Esophagus muscularis mucosa (tissue), 3 donors: ENCODE results near the gene PPFIBP1.

Source experiments
- POLR2A ChIP-seq: fragments of 450-650 bp; IDR thresholded peaks from one replicate; pipeline ENCODE4 v1.6.1; 2017; ENCODE audit warnings: antibody characterized with exemption, moderate library complexity, mild to moderate bottlenecking, low read depth
- TF ChIP-seq, protein P1 (sequence below), 3 experiments: fragments of 200-600 bp in 2 of 3; fragments of 450-650 bp in 1 of 3; sonication (generic) in 2 of 3; IDR thresholded peaks; one replicate each; pipeline ENCODE4 v1.5.1; 2017 to 2019; ENCODE audit warnings: antibody characterized with exemption in 3 of 3, mild to moderate bottlenecking in 2 of 3, moderate library complexity in 1 of 3

DNA sequence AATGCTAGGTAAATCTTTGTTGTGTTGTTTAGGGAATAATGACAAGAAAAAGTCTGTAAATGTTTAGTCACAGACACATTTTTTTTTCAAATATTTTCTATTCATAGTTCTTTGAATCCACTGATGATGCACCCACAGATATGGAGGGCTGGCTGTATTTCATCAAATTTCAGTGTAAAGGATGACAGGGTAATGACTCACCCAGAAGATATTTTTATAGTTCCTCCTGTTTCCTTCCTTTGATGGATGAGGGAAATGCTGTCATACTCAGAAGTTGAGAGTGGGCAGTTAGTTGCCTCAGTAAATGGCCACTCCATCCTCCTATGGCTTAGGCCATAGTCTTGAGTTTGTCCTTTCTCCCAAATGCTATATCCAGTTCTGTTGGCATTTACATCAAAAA lies 95.3 kb downstream of the PPFIBP1 start:
- TF ChIP-seq, protein P1, sequence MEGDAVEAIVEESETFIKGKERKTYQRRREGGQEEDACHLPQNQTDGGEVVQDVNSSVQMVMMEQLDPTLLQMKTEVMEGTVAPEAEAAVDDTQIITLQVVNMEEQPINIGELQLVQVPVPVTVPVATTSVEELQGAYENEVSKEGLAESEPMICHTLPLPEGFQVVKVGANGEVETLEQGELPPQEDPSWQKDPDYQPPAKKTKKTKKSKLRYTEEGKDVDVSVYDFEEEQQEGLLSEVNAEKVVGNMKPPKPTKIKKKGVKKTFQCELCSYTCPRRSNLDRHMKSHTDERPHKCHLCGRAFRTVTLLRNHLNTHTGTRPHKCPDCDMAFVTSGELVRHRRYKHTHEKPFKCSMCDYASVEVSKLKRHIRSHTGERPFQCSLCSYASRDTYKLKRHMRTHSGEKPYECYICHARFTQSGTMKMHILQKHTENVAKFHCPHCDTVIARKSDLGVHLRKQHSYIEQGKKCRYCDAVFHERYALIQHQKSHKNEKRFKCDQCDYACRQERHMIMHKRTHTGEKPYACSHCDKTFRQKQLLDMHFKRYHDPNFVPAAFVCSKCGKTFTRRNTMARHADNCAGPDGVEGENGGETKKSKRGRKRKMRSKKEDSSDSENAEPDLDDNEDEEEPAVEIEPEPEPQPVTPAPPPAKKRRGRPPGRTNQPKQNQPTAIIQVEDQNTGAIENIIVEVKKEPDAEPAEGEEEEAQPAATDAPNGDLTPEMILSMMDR (IDR thresholded peaks at IDR 0.05) = no peak
- no peak for TF ChIP-seq POLR2A
